Spleen (tissue), 7 donors: ENCODE results near the gene THOC6.

ENCODE experiments used
- CTCF ChIP-seq, 11 experiments: fragments of 200-600 bp in 7 of 11; fragments of 450-650 bp in 4 of 11; sonication (generic) in 4 of 11; IDR thresholded peaks in 8 of 11; conservative IDR thresholded peaks in 3 of 11; 1 replicate in 7 of 11; 2 replicates in 4 of 11; pipeline versions ENCODE4 v1.4.0 to v1.8.0; 2016 to 2021; ENCODE audit warnings: antibody characterized with exemption in 11 of 11, inconsistent platforms in 4 of 11, mild to moderate bottlenecking in 1 of 11
- POLR2A ChIP-seq, 3 donors: fragments of 450-650 bp; IDR thresholded peaks; one replicate each; pipeline ENCODE4 v1.5.1; 2017; ENCODE audit warnings: antibody characterized with exemption in 3 of 3, mild to moderate bottlenecking in 1 of 3
- donor health status: DM: no; HTN: no; CAD: no; lungs with moderate emphysema.
- donor health status: DM: no; HTN: no; CAD: no.
- donor health status: DM: no; HTN: no; CAD: no.

GRCh38 chr16:3068487-3068886 is 44.7 kb downstream of the THOC6 start:
- TF ChIP-seq CTCF (IDR thresholded peaks at IDR 0.05 in 8 of 11, conservative IDR thresholded peaks at IDR 0.05 in 3 of 11) (no peak), POLR2A (IDR thresholded peaks at IDR 0.05) (no peak)
